ENCODE measurements around the gene CSKMT.

CSKMT gene

GRCh38 chr11:62705880-62706849 lies 41.1 kb downstream of the CSKMT start:
- peak; percentile 94 for DNase-seq (ENCODE audit: insufficient read length, low spot score)
- TF ChIP-seq SPI1 (IDR thresholded peaks at IDR 0.05; ENCODE audit: low read depth, low read length) (no peak), POLR2AphosphoS5 (IDR thresholded peaks at IDR 0.05; ENCODE audit: low read depth, low read length) (no peak), TAF1 (IDR thresholded peaks at IDR 0.05; ENCODE audit: low read depth, low read length) (no peak), POLR2A (IDR thresholded peaks at IDR 0.05; ENCODE audit: low read depth, low read length) (no peak)
- FAIRE-seq = peak; percentile 86

GRCh38 chr11:62706850-62707247 lies 41.7 kb downstream of the CSKMT start:
- FAIRE-seq = no peak
- DNase-seq (ENCODE audit: insufficient read length, low spot score) = no peak
- TF ChIP-seq POU2F2 (IDR thresholded peaks at IDR 0.05; ENCODE audit: low read depth, low read length) (no peak), POLR2A (IDR thresholded peaks at IDR 0.05; ENCODE audit: low read depth, low read length) (no peak), SPI1 (IDR thresholded peaks at IDR 0.05; ENCODE audit: low read depth, low read length) (no peak), TAF1 (IDR thresholded peaks at IDR 0.05; ENCODE audit: low read depth, low read length) (no peak), PAX5 (IDR thresholded peaks at IDR 0.05; ENCODE audit: insufficient read depth, low read length, severe bottlenecking) (no peak), POLR2AphosphoS5 (IDR thresholded peaks at IDR 0.05; ENCODE audit: low read depth, low read length) (no peak)

GRCh38 chr11:62707277-62707861 lies 42.3 kb downstream of the CSKMT start, which contains the start of the genes BSCL2 and GNG3:
Gene BSCL2, minus strand, starts transcription at chr11:62707424. Its CDS starts 229 bp downstream, at chr11:62707195.
Gene GNG3, plus strand, starts transcription at chr11:62707676. Its CDS starts 620 bp downstream, at chr11:62708296.
- TF ChIP-seq SPI1 (IDR thresholded peaks at IDR 0.05; ENCODE audit: low read depth, low read length) (no peak), POLR2AphosphoS5 (IDR thresholded peaks at IDR 0.05; ENCODE audit: low read depth, low read length) (no peak), TAF1 (IDR thresholded peaks at IDR 0.05; ENCODE audit: low read depth, low read length) (no peak), POLR2A (IDR thresholded peaks at IDR 0.05; ENCODE audit: low read depth, low read length) (no peak), PAX5 (IDR thresholded peaks at IDR 0.05; ENCODE audit: insufficient read depth, low read length, severe bottlenecking) (no peak), POU2F2 (IDR thresholded peaks at IDR 0.05; ENCODE audit: low read depth, low read length) (no peak)
- no peak for FAIRE-seq
- no peak for DNase-seq (ENCODE audit: insufficient read length, low spot score)

GRCh38 chr11:62708392-62708791 lies 43.3 kb downstream of the CSKMT start:
- TF ChIP-seq PAX5 (IDR thresholded peaks at IDR 0.05; ENCODE audit: insufficient read depth, low read length, severe bottlenecking) (no peak), POU2F2 (IDR thresholded peaks at IDR 0.05; ENCODE audit: low read depth, low read length) (no peak), POLR2AphosphoS5 (IDR thresholded peaks at IDR 0.05; ENCODE audit: low read depth, low read length) (no peak), POLR2A (IDR thresholded peaks at IDR 0.05; ENCODE audit: low read depth, low read length) (no peak), TAF1 (IDR thresholded peaks at IDR 0.05; ENCODE audit: low read depth, low read length) (no peak)
- no peak for DNase-seq (ENCODE audit: insufficient read length, low spot score)
- no peak for FAIRE-seq

- peak; percentile 20 for FAIRE-seq
Observed at GRCh38 chr11:62708793-62709192, 43.7 kb downstream of the CSKMT start.

GRCh38 chr11:62709247-62710000 lies 44.3 kb downstream of the CSKMT start:
- no peak; the same call in 1 of the 2 replicates for TF ChIP-seq POU2F2 (IDR thresholded peaks at IDR 0.05; ENCODE audit: low read depth, low read length)
- TF ChIP-seq TAF1 (IDR thresholded peaks at IDR 0.05; ENCODE audit: low read depth, low read length) = peak; percentile 89
- peak; percentile 36; the same call in 1 of the 2 replicates for TF ChIP-seq SPI1 (IDR thresholded peaks at IDR 0.05; ENCODE audit: low read depth, low read length)
- peak; percentile 82 for TF ChIP-seq POLR2A (IDR thresholded peaks at IDR 0.05; ENCODE audit: low read depth, low read length)
- TF ChIP-seq PAX5 (IDR thresholded peaks at IDR 0.05; ENCODE audit: insufficient read depth, low read length, severe bottlenecking) = no peak
- peak; percentile 87 for TF ChIP-seq POLR2AphosphoS5 (IDR thresholded peaks at IDR 0.05; ENCODE audit: low read depth, low read length)
- peak; percentile 93 for FAIRE-seq
- DNase-seq (ENCODE audit: insufficient read length, low spot score) = peak; percentile 81

More at GRCh38 chr11:62708793-62709192, 43.7 kb downstream of the CSKMT start:
- TF ChIP-seq TAF1 (IDR thresholded peaks at IDR 0.05; ENCODE audit: low read depth, low read length) (no peak), SPI1 (IDR thresholded peaks at IDR 0.05; ENCODE audit: low read depth, low read length) (no peak), PAX5 (IDR thresholded peaks at IDR 0.05; ENCODE audit: insufficient read depth, low read length, severe bottlenecking) (no peak)
- DNase-seq (ENCODE audit: insufficient read length, low spot score) = no peak

- DNase-seq (ENCODE audit: insufficient read length, low spot score) (no peak), FAIRE-seq (peak; percentile 50)
- TF ChIP-seq SPI1 (IDR thresholded peaks at IDR 0.05; ENCODE audit: low read depth, low read length) = no peak
- TF ChIP-seq TAF1 (IDR thresholded peaks at IDR 0.05; ENCODE audit: low read depth, low read length) = no peak
- no peak for TF ChIP-seq PAX5 (IDR thresholded peaks at IDR 0.05; ENCODE audit: insufficient read depth, low read length, severe bottlenecking)
- TF ChIP-seq POLR2A (IDR thresholded peaks at IDR 0.05; ENCODE audit: low read depth, low read length) = no peak
- TF ChIP-seq POLR2AphosphoS5 (IDR thresholded peaks at IDR 0.05; ENCODE audit: low read depth, low read length) = no peak
- TF ChIP-seq POU2F2 (IDR thresholded peaks at IDR 0.05; ENCODE audit: low read depth, low read length) = no peak
Observed at GRCh38 chr11:62710001-62710345, 44.9 kb downstream of the CSKMT start.

- FAIRE-seq (no peak), DNase-seq (ENCODE audit: insufficient read length, low spot score) (no peak)
- TF ChIP-seq SPI1 (IDR thresholded peaks at IDR 0.05; ENCODE audit: low read depth, low read length) = no peak
Observed at GRCh38 chr11:62712276-62712812, 47.2 kb downstream of the CSKMT start.

GRCh38 chr11:62712861-62713260 lies 47.7 kb downstream of the CSKMT start:
- DNase-seq (ENCODE audit: insufficient read length, low spot score) = no peak
- FAIRE-seq = no peak
- TF ChIP-seq POU2F2 (IDR thresholded peaks at IDR 0.05; ENCODE audit: low read depth, low read length) (no peak), TAF1 (IDR thresholded peaks at IDR 0.05; ENCODE audit: low read depth, low read length) (no peak), POLR2A (IDR thresholded peaks at IDR 0.05; ENCODE audit: low read depth, low read length) (no peak), PAX5 (IDR thresholded peaks at IDR 0.05; ENCODE audit: insufficient read depth, low read length, severe bottlenecking) (no peak), POLR2AphosphoS5 (IDR thresholded peaks at IDR 0.05; ENCODE audit: low read depth, low read length) (no peak), SPI1 (IDR thresholded peaks at IDR 0.05; ENCODE audit: low read depth, low read length) (no peak)
